Hepatocyte (in vitro differentiated cells): Measurements from ENCODE around the gene RASSF3.

ENCODE experiments used
- CTCF ChIP-seq: fragments of 200-600 bp; sonication (generic); IDR thresholded peaks from 2 replicates; pipeline ENCODE4 v1.5.1; 2016; ENCODE audit warnings: antibody characterized with exemption, mild to moderate bottlenecking; ENCODE audit not compliant: poor library complexity
- EZH2 ChIP-seq: fragments of 200-600 bp; sonication (generic); IDR thresholded peaks from 2 replicates; pipeline ENCODE4 v1.6.1; 2016; ENCODE audit warnings: antibody characterized with exemption, mild to moderate bottlenecking, borderline replicate concordance
- EZH2phosphoT487 ChIP-seq: fragments of 200-600 bp; sonication (generic); IDR thresholded peaks from one replicate; pipeline ENCODE4 v1.6.1; 2018; ENCODE audit warnings: antibody characterized with exemption, mild to moderate bottlenecking, low read depth, moderate library complexity; ENCODE audit not compliant: unreplicated experiment, severe bottlenecking

DNA sequence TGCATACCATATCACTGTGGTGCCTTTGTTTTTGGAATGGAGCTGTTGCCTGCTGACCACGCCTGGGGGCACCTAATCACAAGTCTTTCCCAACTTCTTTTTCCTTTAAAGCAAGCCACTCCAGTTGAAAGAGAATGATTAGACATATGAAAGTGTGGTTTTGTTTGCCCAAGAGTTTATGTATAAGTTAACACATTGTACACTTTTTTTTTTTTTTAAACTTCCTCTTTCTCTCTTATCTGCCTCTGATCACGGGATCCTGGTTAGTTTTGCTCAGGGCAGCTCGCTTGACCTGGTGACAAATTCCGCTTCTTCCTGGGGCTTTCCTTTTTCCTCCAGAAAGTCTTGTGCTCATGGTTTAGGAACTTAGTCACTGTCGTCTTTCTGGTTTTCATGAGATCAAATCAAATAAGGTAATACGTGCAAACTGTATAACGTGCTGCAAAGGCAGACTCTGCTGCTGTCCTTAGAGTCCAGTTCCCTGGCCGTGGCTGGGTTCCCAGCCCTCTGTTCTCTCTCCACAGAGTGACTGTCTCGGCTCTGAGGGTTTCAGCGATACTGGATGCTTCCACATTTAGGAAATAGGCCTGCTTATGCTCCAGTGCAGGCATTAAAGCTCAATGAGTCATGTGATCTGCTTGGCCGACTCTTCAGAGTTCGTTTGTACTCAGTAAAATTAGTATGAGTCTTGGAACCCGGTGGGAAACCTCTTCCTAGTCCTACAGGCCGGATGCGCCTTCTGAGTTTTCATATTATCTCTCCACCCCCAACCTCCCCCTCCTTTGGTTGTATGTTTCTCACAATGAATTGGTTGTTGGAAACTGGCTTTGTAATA is 15.2 kb downstream of the RASSF3 start:
- no peak for TF ChIP-seq CTCF
- TF ChIP-seq EZH2: no peak
- no peak for TF ChIP-seq EZH2phosphoT487
